Limb (tissue), 2 donors: ENCODE data around the gene UBASH3B.
"Not testable (repeated sequence)": the region's sequence is repeated elsewhere in the genome, so short reads cannot be mapped to it uniquely, and the experiment has no call there.

Source experiments
- DNase-seq, 2 donors: peaks; one replicate each; pipeline ENCODE4 v3.0.0-alpha.2; 2016; ENCODE audit errors: extremely low spot score in 2 of 2

Gene UBASH3B

GRCh38 chr11:122729139-122729538 lies 73.6 kb downstream of the UBASH3B start:
- DNase-seq = no peak

DNA sequence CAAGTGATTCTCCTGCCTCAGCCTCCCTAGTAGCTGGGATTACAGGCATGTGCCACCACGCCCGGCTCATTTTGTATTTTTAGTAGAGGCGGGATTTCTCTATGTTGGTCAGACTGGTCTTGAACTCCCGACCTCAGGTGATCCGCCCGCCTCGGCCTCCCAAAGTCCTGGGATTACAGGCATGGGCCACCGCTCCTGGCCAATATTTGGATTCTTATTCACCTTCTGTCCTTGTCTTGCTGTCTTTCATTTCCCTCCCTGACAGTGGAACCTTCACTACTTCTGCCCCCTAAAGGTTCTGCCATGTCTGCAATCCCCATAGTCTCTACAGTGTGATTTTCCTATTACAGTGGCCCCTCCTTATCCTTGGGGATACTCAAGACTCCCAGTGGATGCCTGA lies 75.2 kb downstream of the UBASH3B start:
- DNase-seq = not testable (repeated sequence)

DNA sequence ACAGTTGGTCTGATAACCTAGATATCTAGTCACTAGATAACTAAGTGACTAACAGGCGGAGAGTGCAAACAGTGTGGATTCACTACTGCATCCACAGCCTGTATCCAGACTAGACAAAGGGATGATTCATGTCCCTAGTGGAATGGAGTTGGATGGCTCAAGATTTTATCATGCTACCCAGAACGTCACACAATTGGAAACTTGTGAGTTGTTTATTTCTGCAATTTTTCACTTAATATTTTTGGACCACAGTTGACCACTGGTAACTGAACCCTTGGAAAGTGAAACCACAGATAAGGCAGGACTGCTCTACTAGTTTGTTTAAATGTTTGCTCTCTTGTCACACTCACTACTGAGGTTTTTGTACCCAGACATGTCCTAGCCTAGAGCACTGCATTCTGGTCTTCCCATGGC lies 76.0 kb downstream of the UBASH3B start:
- DNase-seq = no peak

- no peak for DNase-seq
These were observed 77.1 kb downstream of the UBASH3B start for GRCh38 chr11:122732342-122733315.

- no peak for DNase-seq
These were observed 77.8 kb downstream of the UBASH3B start for GRCh38 chr11:122733318-122733717.

- DNase-seq = no peak
These were observed 79.5 kb downstream of the UBASH3B start for GRCh38 chr11:122734848-122735496.

- no peak for DNase-seq
These were observed 82.6 kb downstream of the UBASH3B start for GRCh38 chr11:122737951-122738693.

GRCh38 chr11:122741613-122742300 lies 86.2 kb downstream of the UBASH3B start:
- DNase-seq = no peak

GRCh38 chr11:122742301-122743018 lies 86.9 kb downstream of the UBASH3B start:
- DNase-seq = peak in 1 of 2 donors; percentile 62

DNA sequence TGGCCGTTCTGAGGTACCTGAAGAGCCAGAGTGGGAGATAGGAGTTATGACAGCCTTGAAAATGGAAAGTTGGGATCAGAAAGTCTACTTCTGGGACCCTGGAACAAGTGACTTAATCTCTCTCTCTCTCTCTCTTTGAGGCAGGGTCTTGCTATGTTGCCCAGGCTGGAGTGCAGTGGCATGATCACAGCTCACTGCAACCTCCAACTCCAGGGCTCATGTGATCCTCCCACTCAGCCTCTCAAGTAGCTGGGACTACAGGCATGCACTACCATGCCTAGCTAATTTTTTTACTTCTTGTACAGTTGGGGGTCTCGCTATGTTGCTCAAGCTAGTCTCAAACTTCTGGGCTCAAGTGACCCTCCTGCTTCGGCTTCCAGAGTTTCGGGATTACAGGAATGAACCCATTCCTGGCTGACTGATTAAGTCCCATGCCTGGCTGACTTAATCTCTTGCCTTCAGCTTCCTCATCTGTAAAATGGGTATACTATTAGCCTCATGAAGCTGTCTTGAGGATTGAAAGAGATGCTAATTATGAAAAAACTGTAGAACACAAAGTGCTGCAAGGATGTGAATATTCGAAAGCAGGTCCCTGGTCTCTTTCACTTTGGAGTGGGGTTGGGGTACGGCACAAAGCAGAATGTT lies 87.7 kb downstream of the UBASH3B start:
- no peak for DNase-seq

DNA sequence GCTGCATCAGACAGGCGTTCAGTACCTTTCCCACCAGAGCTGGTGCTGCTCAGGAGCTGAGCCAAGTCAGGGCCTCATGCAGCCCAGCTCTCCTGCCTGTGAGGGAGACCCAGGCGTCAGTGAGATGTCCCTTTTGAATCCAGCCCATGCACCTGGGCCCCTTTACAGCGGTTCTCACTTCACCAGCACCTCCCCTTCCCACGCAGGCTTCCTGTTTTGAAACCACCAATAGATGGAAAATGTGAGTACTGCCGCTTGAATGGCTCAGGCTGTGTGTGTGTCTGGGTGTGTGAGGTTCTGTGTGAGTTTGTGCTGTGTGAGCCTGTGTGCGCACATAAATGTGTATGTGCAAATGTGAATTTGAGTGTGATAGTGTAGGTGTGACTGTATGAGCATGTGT lies 88.4 kb downstream of the UBASH3B start:
- DNase-seq = peak; percentile 61 to 62

- DNase-seq = no peak
These were observed 88.8 kb downstream of the UBASH3B start for GRCh38 chr11:122744357-122744756.

GRCh38 chr11:122745111-122745510 lies 89.6 kb downstream of the UBASH3B start:
- no peak for DNase-seq

DNA sequence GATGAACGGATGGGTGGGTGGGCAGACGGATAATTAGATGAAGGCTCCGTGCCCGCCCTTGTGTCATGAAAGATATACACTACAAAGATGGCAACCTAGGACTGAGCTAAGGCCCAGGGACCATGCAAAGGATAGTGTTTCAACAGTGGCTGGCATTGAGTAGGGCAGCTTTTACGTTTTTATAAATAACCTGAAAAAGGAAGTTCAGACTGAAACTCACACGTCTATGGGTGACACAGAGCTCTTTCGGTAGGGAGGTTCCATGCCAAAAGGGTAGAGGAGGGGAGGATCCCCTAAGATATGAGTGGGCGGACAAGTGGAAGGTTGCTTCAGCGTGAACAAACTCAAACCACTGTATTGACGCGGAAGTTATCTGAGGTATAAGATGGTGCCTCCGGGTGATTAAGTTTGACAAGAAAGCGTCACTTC lies 90.5 kb downstream of the UBASH3B start:
- no peak for DNase-seq

DNA sequence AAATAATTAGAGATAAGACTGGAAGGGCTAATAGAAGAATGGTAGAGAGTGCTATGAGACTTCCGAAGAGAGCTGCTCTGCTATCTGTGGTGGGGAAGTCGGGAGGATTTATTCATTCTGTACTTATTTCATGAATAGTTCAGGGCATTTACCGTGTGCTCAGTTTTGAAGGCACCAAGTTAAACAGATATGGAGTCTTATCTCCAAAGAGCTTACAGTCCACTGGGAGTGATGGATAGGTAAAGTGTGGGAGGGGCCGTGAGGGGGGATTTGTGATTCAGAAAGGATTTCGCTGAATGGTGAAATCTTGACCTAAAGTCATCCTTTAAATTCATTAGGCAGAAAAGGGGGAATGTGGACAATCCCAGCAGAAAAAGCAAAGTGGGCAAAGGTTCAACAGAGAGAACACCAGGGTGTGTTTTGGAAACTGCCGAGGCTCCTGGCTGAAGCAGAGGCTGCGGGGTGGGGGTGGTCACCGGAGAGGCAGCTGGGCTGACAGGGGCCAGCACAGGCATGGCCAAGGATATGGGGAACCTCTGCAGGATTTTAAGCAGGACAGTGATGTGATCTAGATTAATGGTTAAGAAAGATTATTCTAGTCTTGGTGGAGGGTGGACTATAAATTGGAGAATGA lies 91.2 kb downstream of the UBASH3B start:
- DNase-seq = no peak

GRCh38 chr11:122747351-122747781 lies 91.8 kb downstream of the UBASH3B start:
- no peak for DNase-seq

GRCh38 chr11:122749005-122749687 lies 93.6 kb downstream of the UBASH3B start:
- DNase-seq = no peak

DNA sequence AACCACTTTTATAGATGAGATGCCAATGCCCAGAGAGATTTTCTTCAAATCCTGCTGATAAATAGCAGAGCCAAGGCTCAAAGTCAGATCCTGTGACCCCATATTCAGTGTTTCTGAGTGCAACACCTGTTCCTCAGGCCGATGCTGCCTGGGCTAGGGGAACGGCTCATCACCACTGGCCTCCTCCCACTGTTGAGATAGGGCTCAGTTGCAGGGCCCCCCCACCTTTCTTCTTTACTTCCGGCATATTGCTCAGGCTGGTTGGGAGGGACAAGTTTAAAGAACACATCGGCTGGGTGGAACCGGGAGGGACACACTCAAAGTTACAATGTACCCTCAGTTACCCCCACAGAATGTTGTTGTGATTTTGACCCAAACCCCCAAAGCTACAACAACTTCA lies 94.5 kb downstream of the UBASH3B start:
- no peak for DNase-seq
